HepG2 (cell line): ENCODE results near the gene PDLIM5. TPM values are rescaled to one million over a fixed set of nuclear protein-coding genes. Genes with fewer than 3 reads are reported as not detected.

Experiments used
- ATAC-seq: fragments of 200-7000 bp; cut with Tn5 transposase; 3 replicates; pipeline ENCODE4 v1.9.1; 2020; ENCODE audit warnings: mild to moderate bottlenecking, moderate library complexity
- BruUV-seq: library from RNA; stranded (reverse); fragments of 400-500 nt; replicated peaks from 2 replicates; lab custom pipeline; 2021; lab: Mats Ljungman, UMichigan
- CTCF ChIA-PET: fragments of 300-600 bp; formaldehyde crosslinking; extraction: SDS; loops from one replicate; lab custom pipeline; 2021; ENCODE audit warnings: low total read pairs, inconsistent platforms, low intra/inter-chr PET ratio; lab: Yijun Ruan, JAX
- POLR2A ChIA-PET: fragments of 350-600 bp; sonication (Branson Sonifier 250); formaldehyde crosslinking; loops from one replicate; lab custom pipeline; 2020; ENCODE audit warnings: antibody characterized with exemption, inconsistent platforms; lab: Yijun Ruan, JAX
- DNase-seq: peaks from one replicate; pipeline ENCODE4 v3.0.0-alpha.2; 2015; ENCODE audit warnings: low spot score
- FAIRE-seq: peaks from 3 replicates; lab custom pipeline; 2011; peaks lifted over from hg19 to GRCh38; lab: Jason Lieb, UNC
- H2AFZ ChIP-seq: one replicate; pipeline ENCODE4 v1.6.1; 2011; ENCODE audit warnings: low read length, inconsistent platforms
- H3K27ac ChIP-seq: fragments of 300-600 bp; 3 replicates; pipeline ENCODE4 v1.8.0; 2011; ENCODE audit warnings: mixed run types, mild to moderate bottlenecking, mixed read lengths, low read length, inconsistent platforms; ENCODE audit not compliant: insufficient read depth; ENCODE audit errors: extremely low read length
- H3K27me3 ChIP-seq, 2 experiments: fragments of 200-600 bp in 1 of 2; 2 replicates in 1 of 2; 3 replicates in 1 of 2; pipeline versions ENCODE4 v1.6.0 to v1.8.0; 2011; ENCODE audit warnings: low read length in 2 of 2, mild to moderate bottlenecking in 2 of 2, moderate library complexity in 2 of 2, inconsistent platforms in 1 of 2; ENCODE audit not compliant: insufficient read depth in 2 of 2, control insufficient read depth in 1 of 2
- H3K36me3 ChIP-seq, 2 experiments: fragments of 200-600 bp in 1 of 2; replicated peaks in 1 of 2; 2 replicates in 1 of 2; 3 replicates in 1 of 2; pipeline versions ENCODE4 v1.5.1 to v1.8.0; 2011; ENCODE audit warnings: low read length in 2 of 2, inconsistent platforms in 1 of 2; ENCODE audit not compliant: insufficient read depth in 2 of 2, control insufficient read depth in 1 of 2
- H3K4me1 ChIP-seq: 2 replicates; pipeline ENCODE4 v1.5.1; 2012; ENCODE audit warnings: low read length, inconsistent platforms; ENCODE audit not compliant: insufficient read depth
- H3K4me2 ChIP-seq: 2 replicates; pipeline ENCODE4 v1.6.0; 2011; ENCODE audit warnings: low read depth, low read length, inconsistent platforms
- H3K4me3 ChIP-seq, 3 experiments: fragments of 200-600 bp in 1 of 3; sonication (generic), shearing (Covaris generic) in 1 of 3; replicated peaks in 1 of 3; 2 replicates each; pipeline ENCODE4 v1.5.1; 2011 to 2016; ENCODE audit warnings: low read length in 3 of 3, inconsistent platforms in 2 of 3, low read depth in 2 of 3, mild to moderate bottlenecking in 2 of 3, control low read depth in 1 of 3, mixed read lengths in 1 of 3; ENCODE audit not compliant: insufficient read depth in 1 of 3
- H3K79me2 ChIP-seq: one replicate; pipeline ENCODE4 v1.6.1; 2011; ENCODE audit warnings: low read length, inconsistent platforms; ENCODE audit not compliant: insufficient read depth
- H3K9ac ChIP-seq: 2 replicates; pipeline ENCODE4 v1.6.0; 2011; ENCODE audit warnings: mild to moderate bottlenecking, low read depth, low read length, inconsistent platforms; ENCODE audit not compliant: insufficient read depth
- H3K9me3 ChIP-seq: 2 replicates; pipeline ENCODE4 v1.5.1; 2012; ENCODE audit warnings: mild to moderate bottlenecking, low read length
- H4K20me1 ChIP-seq: 2 replicates; pipeline ENCODE4 v1.6.0; 2011; ENCODE audit warnings: inconsistent platforms, mild to moderate bottlenecking, low read length, moderate library complexity; ENCODE audit not compliant: insufficient read depth
- ZFY ChIP-seq: sonication (generic); formaldehyde crosslinking; IDR thresholded peaks from 2 replicates; pipeline ENCODE4 v1.4.0; 2020; ENCODE audit warnings: missing genetic modification reagents
- ZNF33A ChIP-seq: sonication (generic); formaldehyde crosslinking; IDR thresholded peaks from 2 replicates; pipeline ENCODE4 v1.5.1; 2020; ENCODE audit warnings: missing genetic modification reagents, mild to moderate bottlenecking, moderate library complexity, borderline replicate concordance
- ZNF598 ChIP-seq: sonication (generic); formaldehyde crosslinking; IDR thresholded peaks from 2 replicates; pipeline ENCODE4 v1.5.1; 2020; ENCODE audit warnings: mild to moderate bottlenecking, missing genetic modification reagents, borderline replicate concordance
- WGBS: methylation state at CpG from one replicate; pipeline ENCODE4 v1.1.6; 2017; ENCODE audit warnings: low lambda C conversion rate; 5-methylcytosine and 5-hydroxymethylcytosine counted together
- in situ Hi-C: cut with HindIII; loops from 2 replicates; pipeline ENCODE4 v1.10.0; 2017; ENCODE audit warnings: low pct_unique_long_range_greater_than_20kb; ENCODE audit not compliant: extremely low pct_ligation_motif_present
- intact Hi-C: fragments of 100-400 bp; cut with micrococcal nuclease; formaldehyde crosslinking; loops from one replicate; pipeline ENCODE4 v1.10.0; 2022; ENCODE audit not compliant: unreplicated experiment
- polyA plus RNA-seq, 8 experiments: library from polyadenylated mRNA; depleted of rRNA in 3 of 8; stranded (reverse) in 7 of 8; unstranded in 1 of 8; fragments of >200 nt; fragmentation: Illumina TruSeq in 4 of 8; extraction: Trizol in 4 of 8; gene quantifications; 2 replicates each; pipeline versions ENCODE4 v1.2.1 to v1.2.3, GENCODE V29; 2011 to 2016; ENCODE audit warnings: low read depth in 4 of 8, missing spikeins in 1 of 8, mixed read lengths in 1 of 8; ENCODE audit not compliant: insufficient read depth in 1 of 8
- total RNA-seq, 5 experiments: library from RNA; depleted of rRNA; stranded (reverse); fragments of >200 nt; fragmentation: Illumina TruSeq; extraction: Trizol; gene quantifications; 2 replicates each; pipeline ENCODE4 v1.2.3, GENCODE V29; 2016; ENCODE audit warnings: low read depth in 1 of 5
- TF ChIP-seq, protein P1 (sequence below): sonication (generic); formaldehyde crosslinking; conservative IDR thresholded peaks from 2 replicates; pipeline ENCODE4 v1.4.0; 2020; ENCODE audit warnings: missing genetic modification reagents
- TF ChIP-seq, protein P2 (sequence below): IDR thresholded peaks from 2 replicates; pipeline ENCODE4 v1.6.1; 2016
- TF ChIP-seq, protein P3 (sequence below): sonication (generic); formaldehyde crosslinking; IDR thresholded peaks from 2 replicates; pipeline ENCODE4 v1.4.0; 2020; ENCODE audit warnings: missing genetic modification reagents

Gene PDLIM5
- total and polyA plus RNA-seq, 2 of the 13 experiments (the other 11 are each of a cell fraction or from before 2014, with no cell fraction given) = 52.8 to 119 TPM

DNA sequence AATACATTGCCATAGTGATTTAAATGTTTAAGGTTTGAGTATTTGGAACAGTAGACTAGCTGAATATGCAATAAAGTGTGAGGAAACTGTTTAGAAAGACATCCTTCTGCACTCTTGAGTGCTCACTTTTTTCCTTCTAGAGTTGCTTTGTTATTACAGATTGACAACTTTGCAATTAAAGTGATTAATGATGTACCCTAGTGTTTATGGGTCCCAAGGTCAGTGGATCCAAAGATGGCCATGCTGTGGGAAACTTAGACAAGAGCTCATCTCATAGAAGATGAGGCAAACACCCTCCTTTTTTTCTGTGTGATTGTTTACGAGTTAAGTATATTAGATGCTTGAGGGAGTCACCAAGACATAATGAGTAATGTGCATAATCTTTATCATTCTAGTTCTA, 118.8 kb downstream of the PDLIM5 start:
- TF ChIP-seq ZFY (CRISPR knock-in tag) (no peak), ZNF598 (CRISPR knock-in tag) (no peak), ZNF33A (CRISPR knock-in tag) (no peak)
- TF ChIP-seq, protein P1, sequence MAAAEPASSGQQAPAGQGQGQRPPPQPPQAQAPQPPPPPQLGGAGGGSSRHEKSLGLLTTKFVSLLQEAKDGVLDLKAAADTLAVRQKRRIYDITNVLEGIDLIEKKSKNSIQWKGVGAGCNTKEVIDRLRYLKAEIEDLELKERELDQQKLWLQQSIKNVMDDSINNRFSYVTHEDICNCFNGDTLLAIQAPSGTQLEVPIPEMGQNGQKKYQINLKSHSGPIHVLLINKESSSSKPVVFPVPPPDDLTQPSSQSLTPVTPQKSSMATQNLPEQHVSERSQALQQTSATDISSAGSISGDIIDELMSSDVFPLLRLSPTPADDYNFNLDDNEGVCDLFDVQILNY (CRISPR knock-in tag) = no peak
- TF ChIP-seq, protein P2, sequence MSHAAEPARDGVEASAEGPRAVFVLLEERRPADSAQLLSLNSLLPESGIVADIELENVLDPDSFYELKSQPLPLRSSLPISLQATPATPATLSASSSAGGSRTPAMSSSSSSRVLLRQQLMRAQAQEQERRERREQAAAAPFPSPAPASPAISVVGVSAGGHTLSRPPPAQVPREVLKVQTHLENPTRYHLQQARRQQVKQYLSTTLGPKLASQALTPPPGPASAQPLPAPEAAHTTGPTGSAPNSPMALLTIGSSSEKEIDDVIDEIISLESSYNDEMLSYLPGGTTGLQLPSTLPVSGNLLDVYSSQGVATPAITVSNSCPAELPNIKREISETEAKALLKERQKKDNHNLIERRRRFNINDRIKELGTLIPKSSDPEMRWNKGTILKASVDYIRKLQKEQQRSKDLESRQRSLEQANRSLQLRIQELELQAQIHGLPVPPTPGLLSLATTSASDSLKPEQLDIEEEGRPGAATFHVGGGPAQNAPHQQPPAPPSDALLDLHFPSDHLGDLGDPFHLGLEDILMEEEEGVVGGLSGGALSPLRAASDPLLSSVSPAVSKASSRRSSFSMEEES = no peak
- TF ChIP-seq, protein P3, sequence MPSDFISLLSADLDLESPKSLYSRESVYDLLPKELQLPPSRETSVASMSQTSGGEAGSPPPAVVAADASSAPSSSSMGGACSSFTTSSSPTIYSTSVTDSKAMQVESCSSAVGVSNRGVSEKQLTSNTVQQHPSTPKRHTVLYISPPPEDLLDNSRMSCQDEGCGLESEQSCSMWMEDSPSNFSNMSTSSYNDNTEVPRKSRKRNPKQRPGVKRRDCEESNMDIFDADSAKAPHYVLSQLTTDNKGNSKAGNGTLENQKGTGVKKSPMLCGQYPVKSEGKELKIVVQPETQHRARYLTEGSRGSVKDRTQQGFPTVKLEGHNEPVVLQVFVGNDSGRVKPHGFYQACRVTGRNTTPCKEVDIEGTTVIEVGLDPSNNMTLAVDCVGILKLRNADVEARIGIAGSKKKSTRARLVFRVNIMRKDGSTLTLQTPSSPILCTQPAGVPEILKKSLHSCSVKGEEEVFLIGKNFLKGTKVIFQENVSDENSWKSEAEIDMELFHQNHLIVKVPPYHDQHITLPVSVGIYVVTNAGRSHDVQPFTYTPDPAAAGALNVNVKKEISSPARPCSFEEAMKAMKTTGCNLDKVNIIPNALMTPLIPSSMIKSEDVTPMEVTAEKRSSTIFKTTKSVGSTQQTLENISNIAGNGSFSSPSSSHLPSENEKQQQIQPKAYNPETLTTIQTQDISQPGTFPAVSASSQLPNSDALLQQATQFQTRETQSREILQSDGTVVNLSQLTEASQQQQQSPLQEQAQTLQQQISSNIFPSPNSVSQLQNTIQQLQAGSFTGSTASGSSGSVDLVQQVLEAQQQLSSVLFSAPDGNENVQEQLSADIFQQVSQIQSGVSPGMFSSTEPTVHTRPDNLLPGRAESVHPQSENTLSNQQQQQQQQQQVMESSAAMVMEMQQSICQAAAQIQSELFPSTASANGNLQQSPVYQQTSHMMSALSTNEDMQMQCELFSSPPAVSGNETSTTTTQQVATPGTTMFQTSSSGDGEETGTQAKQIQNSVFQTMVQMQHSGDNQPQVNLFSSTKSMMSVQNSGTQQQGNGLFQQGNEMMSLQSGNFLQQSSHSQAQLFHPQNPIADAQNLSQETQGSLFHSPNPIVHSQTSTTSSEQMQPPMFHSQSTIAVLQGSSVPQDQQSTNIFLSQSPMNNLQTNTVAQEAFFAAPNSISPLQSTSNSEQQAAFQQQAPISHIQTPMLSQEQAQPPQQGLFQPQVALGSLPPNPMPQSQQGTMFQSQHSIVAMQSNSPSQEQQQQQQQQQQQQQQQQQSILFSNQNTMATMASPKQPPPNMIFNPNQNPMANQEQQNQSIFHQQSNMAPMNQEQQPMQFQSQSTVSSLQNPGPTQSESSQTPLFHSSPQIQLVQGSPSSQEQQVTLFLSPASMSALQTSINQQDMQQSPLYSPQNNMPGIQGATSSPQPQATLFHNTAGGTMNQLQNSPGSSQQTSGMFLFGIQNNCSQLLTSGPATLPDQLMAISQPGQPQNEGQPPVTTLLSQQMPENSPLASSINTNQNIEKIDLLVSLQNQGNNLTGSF (CRISPR knock-in tag) = no peak
- TF ChIP-seq, all 625 proteins: peak for 0
- no peaks in the 10 kb centered on the region for H3K27me3 ChIP-seq
- H3K9ac ChIP-seq = no peak overlapping the region
- in situ Hi-C loops = no loop called here
- H3K4me3 ChIP-seq = no peak overlapping the region
- DNase-seq (no peak), ATAC-seq (no peak), FAIRE-seq (no peak)
- no peaks in the 10 kb centered on the region for H4K20me1 ChIP-seq
- no peak overlapping the region for H2AFZ ChIP-seq
- H3K9me3 ChIP-seq = no peaks in the 10 kb centered on the region
- CTCF ChIA-PET = no interaction called here
- 100% methylated on average over 1 of the region's 1 CpG for WGBS
- H3K79me2 ChIP-seq = peaks cover 6% of the 10 kb centered on the region
- POLR2A ChIA-PET = no interaction called here
- BruUV-seq = no TSS peak
- peaks cover 35% of the 10 kb centered on the region for H3K4me1 ChIP-seq
- H3K36me3 ChIP-seq = peaks cover 3% of the 10 kb centered on the region in 2 experiments; a peak in 4 of 5 replicates
- no peak overlapping the region for H3K27ac ChIP-seq
- intact Hi-C loops = no loop called here
- no peak overlapping the region for H3K4me2 ChIP-seq
